ENCODE data around the gene NPBWR2.

The NPBWR2 gene

DNA sequence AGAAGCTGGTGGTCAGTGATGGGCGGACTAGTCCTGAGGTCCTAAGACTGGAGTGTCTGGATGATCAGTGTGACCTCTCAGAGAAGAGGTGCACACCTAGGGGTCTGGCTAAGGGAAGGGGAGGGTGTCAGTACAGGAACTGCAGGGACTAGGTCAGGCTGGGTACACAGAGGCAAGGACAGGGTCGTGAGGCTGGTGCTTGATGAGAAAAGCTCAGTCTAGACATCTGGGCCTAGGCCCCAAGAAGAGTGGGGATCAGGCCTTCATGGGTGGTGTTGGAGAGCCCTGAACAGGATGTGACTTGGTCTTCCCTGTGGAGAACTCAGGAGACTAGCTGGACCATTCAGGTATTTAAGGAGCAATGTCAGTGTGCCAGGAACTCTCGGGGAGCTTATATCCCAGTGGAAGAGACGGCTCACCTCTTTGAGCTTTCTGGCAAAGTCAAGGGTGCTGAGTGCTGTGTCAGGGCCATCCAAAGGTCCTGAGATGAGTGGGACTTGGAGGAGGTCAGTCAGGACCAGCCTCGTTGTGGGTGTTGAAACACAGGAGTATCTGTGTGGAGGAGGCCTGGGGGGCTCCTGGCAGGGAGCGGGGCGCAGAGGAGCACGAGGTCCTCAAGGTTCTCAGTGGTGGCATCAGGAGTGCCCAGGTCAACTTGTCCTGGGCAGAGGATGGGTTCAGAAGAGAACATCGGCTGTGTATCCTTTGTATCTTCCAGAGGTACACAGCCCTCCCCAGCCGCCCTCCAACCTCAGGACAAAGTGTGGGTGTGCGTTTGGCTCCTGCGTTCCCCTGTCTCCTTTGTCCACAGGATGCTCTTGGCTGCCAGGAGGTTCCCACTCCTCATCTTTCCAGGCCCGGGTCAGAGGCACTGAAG is 43.6 kb upstream of the NPBWR2 start:
- H3K9me3 ChIP-seq (ENCODE audit: control insufficient read depth in 2 of 2, low read length in 2 of 2), result no peaks in the 10 kb centered on the region
- H3K27ac ChIP-seq (ENCODE audit: low read length), result no peak overlapping the region
- H3K27me3 ChIP-seq (ENCODE audit: control insufficient read depth in 1 of 2, insufficient read depth in 2 of 2, low read length in 2 of 2), result peaks cover 10 to 14% of the 10 kb centered on the region in 2 donors
- H3K36me3 ChIP-seq (ENCODE audit: control insufficient read depth in 2 of 2, insufficient read depth in 2 of 2, low read length in 2 of 2), result no peaks in the 10 kb centered on the region
- H3K9ac ChIP-seq (ENCODE audit: low read length in 2 of 2), result no peak overlapping the region
- no peak overlapping the region for H3K4me3 ChIP-seq (ENCODE audit: low read length in 2 of 2)
- H3K4me1 ChIP-seq (ENCODE audit: control insufficient read depth, insufficient read depth, low read length), result no peaks in the 10 kb centered on the region

DNA sequence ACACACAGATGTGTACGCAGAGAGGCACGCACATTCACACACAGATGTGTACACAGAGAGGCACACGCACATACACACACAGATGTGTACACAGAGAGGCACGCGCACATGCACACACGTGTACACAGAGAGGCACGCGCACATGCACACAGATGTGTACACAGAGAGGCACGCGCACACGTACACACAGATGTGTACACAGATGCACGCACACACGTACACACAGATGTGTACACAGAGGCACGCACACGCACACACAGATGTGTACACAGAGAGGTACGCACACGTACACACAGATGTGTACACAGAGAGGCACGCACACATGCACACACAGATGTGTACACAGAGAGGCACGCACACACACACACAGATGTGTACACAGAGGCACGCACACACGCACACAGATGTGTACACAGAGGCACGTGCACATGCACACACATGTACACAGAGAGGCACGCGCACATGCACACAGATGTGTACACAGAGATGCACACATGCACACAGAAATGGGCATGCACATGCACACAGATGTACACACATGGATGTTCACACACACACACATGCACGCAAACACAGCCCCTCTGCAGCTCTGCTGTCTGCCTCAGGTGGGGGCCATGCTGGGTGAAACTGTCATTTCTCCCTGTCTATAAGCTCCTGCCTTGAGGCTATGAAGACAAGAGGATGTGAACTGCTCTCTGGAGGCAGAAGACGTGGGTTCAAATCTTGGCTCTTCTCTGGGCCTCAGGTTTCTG is 42.6 kb upstream of the NPBWR2 start:
- H3K4me3 ChIP-seq (ENCODE audit: low read length in 2 of 2), result no peak overlapping the region
- no peak overlapping the region for H3K27ac ChIP-seq (ENCODE audit: low read length)
- peaks cover 0 to 6% of the 10 kb centered on the region in 2 donors for H3K9me3 ChIP-seq (ENCODE audit: control insufficient read depth in 2 of 2, low read length in 2 of 2)
- no peak overlapping the region for H3K9ac ChIP-seq (ENCODE audit: low read length in 2 of 2)
- H3K27me3 ChIP-seq (ENCODE audit: control insufficient read depth in 1 of 2, insufficient read depth in 2 of 2, low read length in 2 of 2), result peaks cover 8 to 14% of the 10 kb centered on the region in 2 donors
- H3K4me1 ChIP-seq (ENCODE audit: control insufficient read depth, insufficient read depth, low read length), result no peaks in the 10 kb centered on the region
- H3K36me3 ChIP-seq (ENCODE audit: control insufficient read depth in 2 of 2, insufficient read depth in 2 of 2, low read length in 2 of 2), result no peaks in the 10 kb centered on the region

DNA sequence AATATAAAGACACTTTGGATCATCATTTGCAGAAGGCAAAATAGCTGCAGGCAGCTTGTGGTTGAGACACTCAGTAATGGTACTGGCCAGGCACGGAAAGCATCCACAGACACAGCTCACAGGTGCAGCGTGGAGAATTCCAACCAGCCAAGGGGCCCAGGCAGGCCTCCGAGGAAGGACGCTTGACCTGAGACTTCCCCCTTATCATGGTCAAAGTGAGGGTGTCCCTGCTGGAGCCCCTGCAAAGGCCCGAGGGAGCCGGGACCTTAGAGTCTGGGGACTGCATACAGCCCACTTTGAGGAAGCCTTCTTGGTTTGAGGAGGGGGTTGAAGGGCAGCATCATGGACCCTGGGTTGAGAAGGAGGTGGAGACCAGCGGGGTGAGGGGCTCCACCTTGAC is 41.8 kb upstream of the NPBWR2 start:
- Histone ChIP-seq H3K36me3 (ENCODE audit: control insufficient read depth in 2 of 2, insufficient read depth in 2 of 2, low read length in 2 of 2) (no peaks in the 10 kb centered on the region), H3K27me3 (ENCODE audit: control insufficient read depth in 1 of 2, insufficient read depth in 2 of 2, low read length in 2 of 2) (peaks cover 6 to 7% of the 10 kb centered on the region in 2 donors), H3K4me1 (ENCODE audit: control insufficient read depth, insufficient read depth, low read length) (no peaks in the 10 kb centered on the region), H3K9me3 (ENCODE audit: control insufficient read depth in 2 of 2, low read length in 2 of 2) (peaks cover 0 to 9% of the 10 kb centered on the region in 2 donors), H3K27ac (ENCODE audit: low read length) (no peak overlapping the region), H3K9ac (ENCODE audit: low read length in 2 of 2) (no peak overlapping the region), H3K4me3 (ENCODE audit: low read length in 2 of 2) (no peak overlapping the region)

DNA sequence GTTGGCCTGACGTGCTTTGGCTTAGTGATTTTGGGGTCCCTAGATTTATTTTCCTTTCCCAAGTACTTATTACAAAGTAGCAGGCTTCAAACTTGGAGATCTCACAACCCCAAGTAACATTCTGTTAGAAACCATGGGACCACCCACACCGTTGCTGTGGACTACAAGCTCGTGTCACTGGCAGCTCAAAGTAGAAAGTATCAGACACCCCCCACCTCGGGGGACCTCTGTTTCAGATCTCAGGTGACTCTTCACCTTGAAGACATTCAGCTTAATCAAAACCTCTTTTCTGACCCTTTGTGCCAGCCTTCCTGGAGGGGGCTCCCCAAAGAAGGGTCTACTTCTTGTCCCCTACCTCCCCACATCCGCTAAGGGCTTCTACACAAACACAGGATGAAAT is 41.2 kb upstream of the NPBWR2 start:
- Histone ChIP-seq H3K9ac (ENCODE audit: low read length in 2 of 2) (no peak overlapping the region), H3K36me3 (ENCODE audit: control insufficient read depth in 2 of 2, insufficient read depth in 2 of 2, low read length in 2 of 2) (no peaks in the 10 kb centered on the region), H3K4me3 (ENCODE audit: low read length in 2 of 2) (no peak overlapping the region), H3K27me3 (ENCODE audit: control insufficient read depth in 1 of 2, insufficient read depth in 2 of 2, low read length in 2 of 2) (peaks cover 6% of the 10 kb centered on the region in 2 donors), H3K27ac (ENCODE audit: low read length) (no peak overlapping the region), H3K4me1 (ENCODE audit: control insufficient read depth, insufficient read depth, low read length) (no peaks in the 10 kb centered on the region), H3K9me3 (ENCODE audit: control insufficient read depth in 2 of 2, low read length in 2 of 2) (peaks cover 0 to 9% of the 10 kb centered on the region in 2 donors)

DNA sequence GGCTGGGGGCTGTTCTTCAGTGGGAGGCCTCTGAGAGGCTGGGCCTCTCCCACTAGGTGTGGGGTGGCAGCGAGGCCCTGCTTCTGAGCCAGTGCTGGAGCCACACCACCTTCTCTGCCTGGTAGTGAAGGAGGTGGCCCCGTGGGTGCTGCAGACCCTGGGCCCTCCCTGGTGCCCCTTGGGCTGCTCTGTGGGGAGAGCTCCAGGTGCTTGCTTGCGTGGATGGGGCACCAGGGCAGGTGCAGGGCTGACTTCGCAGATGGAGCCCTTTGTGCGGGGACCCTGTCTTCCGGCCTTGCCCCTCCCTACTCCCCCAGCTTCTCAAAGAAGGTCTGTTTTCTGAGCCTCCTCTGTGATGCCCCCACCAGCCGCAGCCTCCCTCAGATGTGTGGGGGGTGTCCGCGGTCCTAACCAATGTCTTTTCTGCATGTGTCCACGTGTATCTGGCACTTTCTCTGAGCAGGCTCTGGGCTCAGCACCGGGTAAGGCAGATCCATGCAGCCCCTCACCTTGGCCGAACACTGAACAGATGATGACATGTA is 39.6 kb upstream of the NPBWR2 start:
- no peaks in the 10 kb centered on the region for H3K4me1 ChIP-seq (ENCODE audit: control insufficient read depth, insufficient read depth, low read length)
- no peak overlapping the region for H3K27ac ChIP-seq (ENCODE audit: low read length)
- peaks cover 0 to 9% of the 10 kb centered on the region in 2 donors for H3K9me3 ChIP-seq (ENCODE audit: control insufficient read depth in 2 of 2, low read length in 2 of 2)
- H3K4me3 ChIP-seq (ENCODE audit: low read length in 2 of 2), result no peak overlapping the region
- peaks cover 10 to 13% of the 10 kb centered on the region in 2 donors for H3K27me3 ChIP-seq (ENCODE audit: control insufficient read depth in 1 of 2, insufficient read depth in 2 of 2, low read length in 2 of 2)
- no peak overlapping the region for H3K9ac ChIP-seq (ENCODE audit: low read length in 2 of 2)
- H3K36me3 ChIP-seq (ENCODE audit: control insufficient read depth in 2 of 2, insufficient read depth in 2 of 2, low read length in 2 of 2), result no peaks in the 10 kb centered on the region

DNA sequence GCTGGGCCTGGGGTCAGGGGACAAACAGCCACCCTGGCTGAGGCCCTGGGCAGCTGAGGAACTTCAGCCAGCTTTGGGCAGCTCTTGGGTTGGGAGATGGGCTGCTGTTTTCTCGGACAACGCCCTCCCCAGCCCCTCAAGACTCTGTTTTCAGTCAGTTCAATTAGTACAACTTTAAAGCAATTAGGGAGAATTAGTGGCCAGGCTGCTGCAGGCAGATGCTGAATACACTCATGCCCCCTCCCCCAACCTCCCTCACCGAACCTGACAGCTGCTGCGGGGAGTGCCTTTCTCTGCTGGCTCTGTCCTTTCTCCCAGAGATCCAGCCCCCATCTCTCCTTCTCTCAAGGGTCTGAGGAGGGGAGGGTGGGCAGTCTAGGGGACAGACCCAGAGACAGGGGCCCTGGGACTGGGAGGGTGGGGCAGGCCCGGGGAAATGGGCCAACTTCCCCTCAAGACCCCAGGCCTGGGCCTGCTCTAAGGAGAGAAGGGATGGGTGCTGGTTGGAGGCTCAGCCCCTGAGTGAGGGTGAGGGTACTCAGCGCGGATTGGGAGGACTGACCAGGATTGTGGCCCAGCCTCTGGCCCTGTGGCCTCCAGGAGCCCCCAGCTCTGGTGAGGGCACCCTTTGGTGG is 39.1 kb upstream of the NPBWR2 start:
- Histone ChIP-seq H3K27me3 (ENCODE audit: control insufficient read depth in 1 of 2, insufficient read depth in 2 of 2, low read length in 2 of 2) (peaks cover 10 to 13% of the 10 kb centered on the region in 2 donors), H3K4me1 (ENCODE audit: control insufficient read depth, insufficient read depth, low read length) (no peaks in the 10 kb centered on the region), H3K4me3 (ENCODE audit: low read length in 2 of 2) (no peak overlapping the region), H3K9ac (ENCODE audit: low read length in 2 of 2) (no peak overlapping the region), H3K36me3 (ENCODE audit: control insufficient read depth in 2 of 2, insufficient read depth in 2 of 2, low read length in 2 of 2) (no peaks in the 10 kb centered on the region), H3K27ac (ENCODE audit: low read length) (no peak overlapping the region), H3K9me3 (ENCODE audit: control insufficient read depth in 2 of 2, low read length in 2 of 2) (peaks cover 0 to 9% of the 10 kb centered on the region in 2 donors)

DNA sequence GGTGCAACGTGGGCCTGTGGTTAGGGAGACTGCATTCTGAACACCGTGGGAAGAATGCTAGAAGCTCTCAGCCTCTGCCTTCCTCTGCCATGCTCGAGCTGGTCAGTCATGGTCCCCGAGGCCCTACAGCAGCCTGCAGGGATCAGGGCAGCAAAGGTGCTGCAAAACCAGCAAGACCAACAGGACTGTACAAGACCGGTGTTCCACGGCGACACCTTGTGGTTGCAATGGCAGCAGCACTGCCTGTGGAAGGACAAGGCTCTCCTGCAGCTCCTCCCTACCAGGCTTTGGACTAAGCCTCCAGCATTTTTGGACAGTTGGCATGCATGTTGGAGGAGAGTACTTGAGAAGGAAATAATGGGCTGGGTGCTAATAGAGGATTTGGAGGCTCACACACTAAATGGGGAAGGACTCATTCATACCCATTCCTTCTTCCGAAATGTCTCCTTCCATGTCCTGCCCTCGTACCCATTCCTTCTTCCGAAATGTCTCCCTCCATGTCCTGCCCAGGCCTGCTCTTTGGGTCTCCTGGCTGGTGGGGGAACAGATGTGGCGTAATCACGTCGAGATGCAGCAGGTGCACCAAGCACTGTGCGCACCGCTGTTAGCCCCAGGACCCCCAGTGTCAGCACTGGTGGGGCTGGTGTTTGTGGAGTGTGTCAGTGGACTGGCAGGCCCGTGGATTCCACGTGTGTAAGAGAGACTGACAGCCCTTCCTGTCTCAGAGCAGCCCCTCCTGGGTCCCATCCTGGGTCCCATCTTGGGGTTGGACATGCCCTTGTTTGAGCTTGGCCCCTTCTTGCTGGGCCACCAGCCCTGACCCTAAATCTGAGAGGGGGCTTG is 38.3 kb upstream of the NPBWR2 start:
- Histone ChIP-seq H3K9me3 (ENCODE audit: control insufficient read depth in 2 of 2, low read length in 2 of 2) (peaks cover 0 to 9% of the 10 kb centered on the region in 2 donors), H3K27ac (ENCODE audit: low read length) (no peak overlapping the region), H3K4me1 (ENCODE audit: control insufficient read depth, insufficient read depth, low read length) (no peaks in the 10 kb centered on the region), H3K36me3 (ENCODE audit: control insufficient read depth in 2 of 2, insufficient read depth in 2 of 2, low read length in 2 of 2) (no peaks in the 10 kb centered on the region), H3K9ac (ENCODE audit: low read length in 2 of 2) (no peak overlapping the region), H3K27me3 (ENCODE audit: control insufficient read depth in 1 of 2, insufficient read depth in 2 of 2, low read length in 2 of 2) (peaks cover 10 to 13% of the 10 kb centered on the region in 2 donors), H3K4me3 (ENCODE audit: low read length in 2 of 2) (no peak overlapping the region)

DNA sequence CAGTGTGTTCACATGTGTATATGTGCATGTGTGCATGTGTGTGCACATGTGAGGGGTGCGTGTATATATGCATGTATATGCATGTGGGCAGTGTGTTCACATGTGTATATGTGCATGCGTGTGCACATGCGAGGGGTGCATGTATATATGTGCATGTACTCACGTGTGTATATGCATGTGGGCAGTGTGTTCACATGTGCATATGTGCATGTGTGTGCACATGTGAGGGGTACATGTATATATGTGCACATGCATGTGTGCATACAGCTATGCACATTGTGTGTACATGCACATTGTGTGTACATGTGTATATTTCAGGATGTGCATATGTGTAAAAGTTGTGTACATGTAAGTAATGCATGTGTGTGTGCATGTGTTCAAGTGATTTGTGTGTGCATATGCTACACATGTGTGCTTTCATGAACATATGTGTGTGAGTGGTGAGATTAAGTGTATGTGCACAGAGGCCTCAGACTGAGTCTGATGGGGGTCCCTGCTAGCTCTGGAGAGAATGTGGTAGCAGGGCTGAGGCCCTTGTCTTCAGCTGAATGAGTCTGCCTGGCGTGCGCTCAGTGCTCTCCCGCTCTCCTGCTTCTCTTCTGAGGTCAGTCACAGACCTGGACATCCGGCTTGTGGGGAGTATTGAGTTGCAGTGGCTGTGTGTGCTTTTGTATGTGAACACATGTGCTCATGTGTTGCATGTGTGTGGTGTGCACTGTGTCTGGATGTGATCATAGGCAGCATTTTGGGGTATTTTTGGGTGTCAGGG is 37.0 kb upstream of the NPBWR2 start:
- no peaks in the 10 kb centered on the region for H3K4me1 ChIP-seq (ENCODE audit: control insufficient read depth, insufficient read depth, low read length)
- no peaks in the 10 kb centered on the region for H3K36me3 ChIP-seq (ENCODE audit: control insufficient read depth in 2 of 2, insufficient read depth in 2 of 2, low read length in 2 of 2)
- H3K9ac ChIP-seq (ENCODE audit: low read length in 2 of 2), result no peak overlapping the region
- H3K27me3 ChIP-seq (ENCODE audit: control insufficient read depth in 1 of 2, insufficient read depth in 2 of 2, low read length in 2 of 2), result peaks cover 11 to 13% of the 10 kb centered on the region in 2 donors
- peaks cover 0 to 9% of the 10 kb centered on the region in 2 donors for H3K9me3 ChIP-seq (ENCODE audit: control insufficient read depth in 2 of 2, low read length in 2 of 2)
- H3K4me3 ChIP-seq (ENCODE audit: low read length in 2 of 2), result no peak overlapping the region
- no peak overlapping the region for H3K27ac ChIP-seq (ENCODE audit: low read length)

DNA sequence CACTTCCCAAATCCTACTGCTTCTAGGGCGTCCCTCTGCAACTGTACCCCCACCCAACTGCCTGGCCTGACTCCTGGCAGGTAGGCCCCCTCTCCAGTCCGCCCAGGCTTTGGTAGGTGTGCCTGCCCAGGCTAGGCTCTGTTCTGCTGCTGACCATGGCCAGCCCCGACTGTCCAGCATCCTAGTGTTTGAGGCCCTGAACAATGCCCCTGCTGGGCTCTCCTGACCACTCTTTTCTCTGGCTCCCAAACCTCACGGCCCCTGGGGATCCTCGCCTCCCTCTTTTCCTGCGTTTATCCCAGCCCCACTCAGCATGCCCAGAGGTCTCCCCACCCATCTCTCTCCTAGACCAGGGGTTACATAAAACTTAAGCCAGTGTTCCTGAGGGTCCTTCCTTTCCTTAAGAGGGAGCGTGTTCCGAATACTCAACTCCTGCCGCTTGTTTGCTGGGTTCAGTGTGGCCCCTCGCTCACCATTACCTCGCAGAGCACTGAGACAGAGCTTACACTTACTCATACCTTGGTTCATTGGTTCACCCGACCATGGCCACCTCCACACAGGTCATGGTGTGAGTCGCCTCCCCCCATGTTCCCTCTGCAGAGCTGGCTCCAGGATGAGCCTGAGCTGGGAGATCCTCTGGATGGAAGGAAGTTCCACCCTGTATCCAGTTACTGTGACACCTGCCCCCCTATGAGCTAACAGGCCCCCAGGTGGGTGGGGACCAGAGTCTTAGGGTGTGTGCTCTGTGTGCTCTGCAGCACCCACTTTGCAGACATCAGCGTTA is 35.8 kb upstream of the NPBWR2 start:
- Histone ChIP-seq H3K9ac (ENCODE audit: low read length in 2 of 2) (no peak overlapping the region), H3K27me3 (ENCODE audit: control insufficient read depth in 1 of 2, insufficient read depth in 2 of 2, low read length in 2 of 2) (peaks cover 11 to 13% of the 10 kb centered on the region in 2 donors), H3K4me1 (ENCODE audit: control insufficient read depth, insufficient read depth, low read length) (no peaks in the 10 kb centered on the region), H3K27ac (ENCODE audit: low read length) (no peak overlapping the region), H3K9me3 (ENCODE audit: control insufficient read depth in 2 of 2, low read length in 2 of 2) (peaks cover 0 to 9% of the 10 kb centered on the region in 2 donors), H3K36me3 (ENCODE audit: control insufficient read depth in 2 of 2, insufficient read depth in 2 of 2, low read length in 2 of 2) (no peaks in the 10 kb centered on the region), H3K4me3 (ENCODE audit: low read length in 2 of 2) (no peak overlapping the region)
